Measurements from ENCODE around the gene STUM. TPM values are rescaled to one million over a fixed set of nuclear protein-coding genes. Genes with fewer than 3 reads are reported as not detected.

Gene STUM
- total and polyA plus RNA-seq, 2 experiments from 2014 or later, result 0.23 to 1.3 TPM

DNA sequence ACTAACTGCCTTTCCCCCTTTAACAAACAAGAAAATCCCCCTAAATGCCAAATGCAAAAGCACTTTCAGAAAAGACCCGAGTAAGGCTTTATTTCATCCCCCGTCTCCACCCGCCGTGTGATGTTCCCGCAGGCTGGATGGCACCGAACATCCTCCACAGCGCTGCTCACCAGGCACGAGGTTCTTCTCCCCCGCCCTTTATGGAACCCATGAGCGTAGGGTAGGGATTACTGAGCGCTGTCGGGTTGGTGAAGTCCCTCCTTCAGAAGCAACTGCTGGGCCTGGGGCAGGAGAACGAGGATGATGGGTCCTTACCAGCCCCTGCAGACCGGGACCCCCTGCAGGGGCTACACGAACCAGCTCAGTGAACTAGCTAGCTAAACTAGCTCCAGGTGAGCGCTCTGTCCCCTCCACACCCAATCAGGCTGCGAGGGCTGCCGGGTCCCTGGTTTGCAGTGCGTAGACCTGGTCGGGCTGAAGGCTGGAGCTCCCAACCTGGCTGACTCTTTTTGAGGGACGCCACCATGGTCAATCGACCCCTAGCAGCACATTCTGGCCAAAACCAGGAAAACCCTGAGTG lies 110.1 kb downstream of the STUM start (continued):
- TF ChIP-seq, protein P1, sequence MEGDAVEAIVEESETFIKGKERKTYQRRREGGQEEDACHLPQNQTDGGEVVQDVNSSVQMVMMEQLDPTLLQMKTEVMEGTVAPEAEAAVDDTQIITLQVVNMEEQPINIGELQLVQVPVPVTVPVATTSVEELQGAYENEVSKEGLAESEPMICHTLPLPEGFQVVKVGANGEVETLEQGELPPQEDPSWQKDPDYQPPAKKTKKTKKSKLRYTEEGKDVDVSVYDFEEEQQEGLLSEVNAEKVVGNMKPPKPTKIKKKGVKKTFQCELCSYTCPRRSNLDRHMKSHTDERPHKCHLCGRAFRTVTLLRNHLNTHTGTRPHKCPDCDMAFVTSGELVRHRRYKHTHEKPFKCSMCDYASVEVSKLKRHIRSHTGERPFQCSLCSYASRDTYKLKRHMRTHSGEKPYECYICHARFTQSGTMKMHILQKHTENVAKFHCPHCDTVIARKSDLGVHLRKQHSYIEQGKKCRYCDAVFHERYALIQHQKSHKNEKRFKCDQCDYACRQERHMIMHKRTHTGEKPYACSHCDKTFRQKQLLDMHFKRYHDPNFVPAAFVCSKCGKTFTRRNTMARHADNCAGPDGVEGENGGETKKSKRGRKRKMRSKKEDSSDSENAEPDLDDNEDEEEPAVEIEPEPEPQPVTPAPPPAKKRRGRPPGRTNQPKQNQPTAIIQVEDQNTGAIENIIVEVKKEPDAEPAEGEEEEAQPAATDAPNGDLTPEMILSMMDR (conservative IDR thresholded peaks at IDR 0.05; ENCODE audit: low read depth in 2 of 2), result no peak
- TF ChIP-seq NANOG (IDR thresholded peaks at IDR 0.05; ENCODE audit: borderline replicate concordance) (no peak), ZNF331 (CRISPR knock-in tag; IDR thresholded peaks at IDR 0.05; ENCODE audit: low read depth) (no peak)
- TF ChIP-seq, protein P2, sequence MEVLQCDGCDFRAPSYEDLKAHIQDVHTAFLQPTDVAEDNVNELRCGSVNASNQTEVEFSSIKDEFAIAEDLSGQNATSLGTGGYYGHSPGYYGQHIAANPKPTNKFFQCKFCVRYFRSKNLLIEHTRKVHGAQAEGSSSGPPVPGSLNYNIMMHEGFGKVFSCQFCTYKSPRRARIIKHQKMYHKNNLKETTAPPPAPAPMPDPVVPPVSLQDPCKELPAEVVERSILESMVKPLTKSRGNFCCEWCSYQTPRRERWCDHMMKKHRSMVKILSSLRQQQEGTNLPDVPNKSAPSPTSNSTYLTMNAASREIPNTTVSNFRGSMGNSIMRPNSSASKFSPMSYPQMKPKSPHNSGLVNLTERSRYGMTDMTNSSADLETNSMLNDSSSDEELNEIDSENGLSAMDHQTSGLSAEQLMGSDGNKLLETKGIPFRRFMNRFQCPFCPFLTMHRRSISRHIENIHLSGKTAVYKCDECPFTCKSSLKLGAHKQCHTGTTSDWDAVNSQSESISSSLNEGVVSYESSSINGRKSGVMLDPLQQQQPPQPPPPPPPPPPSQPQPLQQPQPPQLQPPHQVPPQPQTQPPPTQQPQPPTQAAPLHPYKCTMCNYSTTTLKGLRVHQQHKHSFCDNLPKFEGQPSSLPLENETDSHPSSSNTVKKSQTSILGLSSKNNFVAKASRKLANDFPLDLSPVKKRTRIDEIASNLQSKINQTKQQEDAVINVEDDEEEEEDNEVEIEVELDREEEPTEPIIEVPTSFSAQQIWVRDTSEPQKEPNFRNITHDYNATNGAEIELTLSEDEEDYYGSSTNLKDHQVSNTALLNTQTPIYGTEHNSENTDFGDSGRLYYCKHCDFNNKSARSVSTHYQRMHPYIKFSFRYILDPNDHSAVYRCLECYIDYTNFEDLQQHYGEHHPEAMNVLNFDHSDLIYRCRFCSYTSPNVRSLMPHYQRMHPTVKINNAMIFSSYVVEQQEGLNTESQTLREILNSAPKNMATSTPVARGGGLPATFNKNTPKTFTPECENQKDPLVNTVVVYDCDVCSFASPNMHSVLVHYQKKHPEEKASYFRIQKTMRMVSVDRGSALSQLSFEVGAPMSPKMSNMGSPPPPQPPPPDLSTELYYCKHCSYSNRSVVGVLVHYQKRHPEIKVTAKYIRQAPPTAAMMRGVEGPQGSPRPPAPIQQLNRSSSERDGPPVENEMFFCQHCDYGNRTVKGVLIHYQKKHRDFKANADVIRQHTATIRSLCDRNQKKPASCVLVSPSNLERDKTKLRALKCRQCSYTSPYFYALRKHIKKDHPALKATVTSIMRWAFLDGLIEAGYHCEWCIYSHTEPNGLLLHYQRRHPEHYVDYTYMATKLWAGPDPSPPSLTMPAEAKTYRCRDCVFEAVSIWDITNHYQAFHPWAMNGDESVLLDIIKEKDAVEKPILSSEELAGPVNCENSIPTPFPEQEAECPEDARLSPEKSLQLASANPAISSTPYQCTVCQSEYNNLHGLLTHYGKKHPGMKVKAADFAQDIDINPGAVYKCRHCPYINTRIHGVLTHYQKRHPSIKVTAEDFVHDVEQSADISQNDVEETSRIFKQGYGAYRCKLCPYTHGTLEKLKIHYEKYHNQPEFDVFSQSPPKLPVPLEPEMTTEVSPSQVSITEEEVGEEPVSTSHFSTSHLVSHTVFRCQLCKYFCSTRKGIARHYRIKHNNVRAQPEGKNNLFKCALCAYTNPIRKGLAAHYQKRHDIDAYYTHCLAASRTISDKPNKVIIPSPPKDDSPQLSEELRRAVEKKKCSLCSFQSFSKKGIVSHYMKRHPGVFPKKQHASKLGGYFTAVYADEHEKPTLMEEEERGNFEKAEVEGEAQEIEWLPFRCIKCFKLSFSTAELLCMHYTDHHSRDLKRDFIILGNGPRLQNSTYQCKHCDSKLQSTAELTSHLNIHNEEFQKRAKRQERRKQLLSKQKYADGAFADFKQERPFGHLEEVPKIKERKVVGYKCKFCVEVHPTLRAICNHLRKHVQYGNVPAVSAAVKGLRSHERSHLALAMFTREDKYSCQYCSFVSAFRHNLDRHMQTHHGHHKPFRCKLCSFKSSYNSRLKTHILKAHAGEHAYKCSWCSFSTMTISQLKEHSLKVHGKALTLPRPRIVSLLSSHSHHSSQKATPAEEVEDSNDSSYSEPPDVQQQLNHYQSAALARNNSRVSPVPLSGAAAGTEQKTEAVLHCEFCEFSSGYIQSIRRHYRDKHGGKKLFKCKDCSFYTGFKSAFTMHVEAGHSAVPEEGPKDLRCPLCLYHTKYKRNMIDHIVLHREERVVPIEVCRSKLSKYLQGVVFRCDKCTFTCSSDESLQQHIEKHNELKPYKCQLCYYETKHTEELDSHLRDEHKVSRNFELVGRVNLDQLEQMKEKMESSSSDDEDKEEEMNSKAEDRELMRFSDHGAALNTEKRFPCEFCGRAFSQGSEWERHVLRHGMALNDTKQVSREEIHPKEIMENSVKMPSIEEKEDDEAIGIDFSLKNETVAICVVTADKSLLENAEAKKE (CRISPR knock-in tag; IDR thresholded peaks at IDR 0.05), result no peak

Other genes starting within 250 kb of the STUM start
- gene LIN9, start 239.6 kb upstream of the STUM start, total RNA-seq (2014; rRNA removed; shearing (Covaris generic)), result 16.9 and 17.5 TPM in 2 replicates
- 11.8 and 12.4 TPM in 2 replicates for gene LIN9, start 239.6 kb upstream of the STUM start, polyA plus RNA-seq (2016; fragmentation: Nextera tagmentation; extraction: Ambion mirVana)
- gene PARP1, start 140.7 kb upstream of the STUM start, total RNA-seq (2014; rRNA removed; shearing (Covaris generic)), result 603 and 877 TPM in 2 replicates
- gene PARP1, start 140.7 kb upstream of the STUM start, polyA plus RNA-seq (2016; fragmentation: Nextera tagmentation; extraction: Ambion mirVana), result 1,061 and 1,082 TPM in 2 replicates
- gene ITPKB, start 190.5 kb downstream of the STUM start, total RNA-seq (2014; rRNA removed; shearing (Covaris generic)), result 4.7 and 5.2 TPM in 2 replicates
- 0.31 and 0.37 TPM in 2 replicates for gene ITPKB, start 190.5 kb downstream of the STUM start, polyA plus RNA-seq (2016; fragmentation: Nextera tagmentation; extraction: Ambion mirVana)